GM12873 (cell line): Measurements from ENCODE around the gene HMG20A.

ENCODE experiments used
- TF ChIP-seq, protein P1 (sequence below): IDR thresholded peaks from 2 replicates; pipeline ENCODE4 v1.5.1; 2012; ENCODE audit warnings: low read depth, mild to moderate bottlenecking, moderate library complexity, low read length, control low read depth; ENCODE audit not compliant: insufficient read depth; ENCODE audit errors: missing control alignments

The HMG20A gene

DNA sequence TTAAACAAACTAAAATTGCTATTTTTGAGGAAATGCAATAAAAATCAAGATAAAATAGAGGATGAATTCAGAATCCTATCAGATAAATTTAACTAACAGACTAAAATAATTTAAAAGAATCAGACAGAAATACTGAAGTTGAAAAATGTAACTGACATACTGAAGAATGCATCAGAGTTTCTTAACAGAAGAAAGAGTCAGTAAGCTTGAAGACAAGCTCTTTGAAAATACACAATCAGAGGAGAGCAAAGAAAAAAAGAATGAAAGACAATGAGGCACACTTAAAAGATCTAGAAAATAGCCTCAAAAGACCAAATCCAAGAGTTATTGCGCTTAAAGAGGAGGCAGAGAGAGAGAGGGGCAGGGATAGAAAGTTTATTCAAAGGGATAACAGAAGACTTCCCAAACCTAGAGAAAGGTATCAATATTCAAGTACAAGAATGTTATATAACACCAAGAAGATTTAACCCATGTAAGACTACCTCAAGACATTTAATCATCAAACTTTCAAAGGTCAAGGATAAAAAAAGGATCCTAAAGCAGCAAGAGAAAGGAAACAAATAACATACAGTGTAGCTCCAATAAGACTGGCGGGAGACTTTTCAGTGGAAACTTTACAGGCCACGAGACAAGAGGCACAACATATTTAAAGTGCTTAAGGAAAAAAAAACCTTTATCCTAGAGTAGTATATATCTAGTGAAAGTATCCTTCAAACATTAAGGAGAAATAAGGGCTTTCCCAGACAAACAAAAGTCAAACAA lies 25.5 kb upstream of the HMG20A start:
- TF ChIP-seq, protein P1, sequence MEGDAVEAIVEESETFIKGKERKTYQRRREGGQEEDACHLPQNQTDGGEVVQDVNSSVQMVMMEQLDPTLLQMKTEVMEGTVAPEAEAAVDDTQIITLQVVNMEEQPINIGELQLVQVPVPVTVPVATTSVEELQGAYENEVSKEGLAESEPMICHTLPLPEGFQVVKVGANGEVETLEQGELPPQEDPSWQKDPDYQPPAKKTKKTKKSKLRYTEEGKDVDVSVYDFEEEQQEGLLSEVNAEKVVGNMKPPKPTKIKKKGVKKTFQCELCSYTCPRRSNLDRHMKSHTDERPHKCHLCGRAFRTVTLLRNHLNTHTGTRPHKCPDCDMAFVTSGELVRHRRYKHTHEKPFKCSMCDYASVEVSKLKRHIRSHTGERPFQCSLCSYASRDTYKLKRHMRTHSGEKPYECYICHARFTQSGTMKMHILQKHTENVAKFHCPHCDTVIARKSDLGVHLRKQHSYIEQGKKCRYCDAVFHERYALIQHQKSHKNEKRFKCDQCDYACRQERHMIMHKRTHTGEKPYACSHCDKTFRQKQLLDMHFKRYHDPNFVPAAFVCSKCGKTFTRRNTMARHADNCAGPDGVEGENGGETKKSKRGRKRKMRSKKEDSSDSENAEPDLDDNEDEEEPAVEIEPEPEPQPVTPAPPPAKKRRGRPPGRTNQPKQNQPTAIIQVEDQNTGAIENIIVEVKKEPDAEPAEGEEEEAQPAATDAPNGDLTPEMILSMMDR = no peak

DNA sequence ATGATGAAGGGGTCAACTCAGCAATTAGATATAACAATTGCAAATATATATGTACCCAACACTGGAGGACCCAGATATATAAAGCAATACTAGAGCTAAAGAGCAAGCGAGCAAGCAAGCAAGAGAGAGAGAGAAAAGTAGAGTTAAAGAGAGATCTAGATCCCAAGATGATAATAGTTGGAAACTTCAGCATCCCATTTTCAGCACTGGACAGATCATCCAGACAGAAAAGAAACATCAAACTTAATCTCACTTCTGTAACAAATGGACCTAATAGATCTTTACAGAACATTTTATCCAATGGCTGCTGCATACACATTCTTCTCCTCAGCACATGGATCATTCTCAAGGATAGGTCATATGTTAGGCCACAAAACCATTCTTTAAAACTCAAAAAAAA lies 24.0 kb upstream of the HMG20A start:
- TF ChIP-seq, protein P1 = no peak

- TF ChIP-seq, protein P1 = no peak
Measured at GRCh38 chr15:77398927-77399326, 21.8 kb upstream of the HMG20A start.

- TF ChIP-seq, protein P1 = no peak
Measured at GRCh38 chr15:77400258-77400657, 20.4 kb upstream of the HMG20A start.

GRCh38 chr15:77402740-77403379 lies 17.8 kb upstream of the HMG20A start:
- TF ChIP-seq, protein P1 = no peak

DNA sequence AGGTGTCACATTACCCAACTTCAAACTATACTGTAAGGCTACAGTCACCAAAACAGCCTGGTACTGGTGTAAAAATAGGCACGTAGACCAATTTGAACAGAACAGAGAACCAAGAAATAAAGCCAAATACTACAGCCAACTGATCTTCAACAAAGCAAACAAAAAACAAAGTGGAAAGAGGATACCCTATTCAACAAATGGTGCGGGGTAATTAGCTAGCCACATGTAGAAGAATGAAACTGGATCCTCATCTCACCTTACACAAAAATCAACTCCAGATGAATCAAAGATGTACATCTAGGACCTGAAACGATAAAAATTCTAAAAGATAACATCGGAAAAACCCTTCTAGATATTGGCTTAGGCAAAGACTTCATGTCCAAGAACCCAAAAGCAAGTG lies 13.8 kb upstream of the HMG20A start:
- TF ChIP-seq, protein P1 = no peak

DNA sequence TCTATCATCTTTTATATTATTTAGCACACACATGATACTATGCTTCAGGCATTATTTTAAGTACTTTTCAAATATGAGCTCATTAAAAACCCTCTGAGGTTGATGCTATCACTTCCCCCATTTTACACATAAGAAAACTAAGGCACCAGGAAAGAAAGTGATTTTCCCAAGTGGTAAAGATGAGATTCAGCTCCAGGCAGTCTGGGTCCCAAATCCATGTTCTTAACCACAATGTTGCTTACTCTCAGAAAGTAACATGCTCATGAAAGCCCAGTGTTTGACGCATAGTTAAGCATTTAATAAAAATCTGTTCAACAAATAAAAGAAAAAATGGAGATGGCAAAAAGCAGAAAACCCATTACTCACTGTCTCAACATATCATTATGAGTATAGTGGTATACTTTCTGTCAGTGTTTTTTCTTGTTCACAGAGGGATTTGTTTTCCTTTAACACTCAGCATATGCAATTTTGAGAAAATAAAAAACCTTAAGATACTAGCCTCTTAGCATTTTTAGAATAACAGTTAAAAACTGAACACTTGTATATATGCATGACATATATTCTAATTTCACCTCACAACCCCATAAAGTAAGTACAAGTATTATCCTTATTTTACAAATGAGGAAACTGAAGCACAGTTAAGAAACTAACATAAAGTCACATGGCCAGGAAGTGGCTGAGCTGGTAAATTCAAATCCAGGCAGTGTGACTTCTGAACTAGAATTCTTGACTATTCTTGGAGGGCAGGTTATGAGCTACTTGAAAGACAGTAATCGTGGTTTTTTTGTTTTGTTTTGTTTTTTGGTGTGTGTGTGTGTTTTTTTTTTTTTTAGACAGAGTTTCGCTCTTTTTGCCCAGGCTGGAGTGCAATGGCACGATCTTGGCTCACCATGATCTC lies 11.2 kb upstream of the HMG20A start:
- TF ChIP-seq, protein P1 = no peak
